ENCODE results near the gene MAGIX. TPM values are rescaled to one million over a fixed set of nuclear protein-coding genes. Genes with fewer than 3 reads are reported as not detected.
"Not testable (repeated sequence)": the region's sequence is repeated elsewhere in the genome, so short reads cannot be mapped to it uniquely, and the experiment has no call there.

Gene MAGIX
- total RNA-seq, 4 donors from 2014 or later: 6.8 to 16.5 (median 10.3) TPM

- H3K4me3 ChIP-seq (ENCODE audit: low read depth, poor library complexity, severe bottlenecking): no peak overlapping the region
- TF ChIP-seq POLR2A (IDR thresholded peaks at IDR 0.05) (no peak), CTCF (IDR thresholded peaks at IDR 0.05) (no peak)
- DNase-seq (ENCODE audit: low spot score in 2 of 2): no peak
- intact Hi-C loops (cut with DNase I; ENCODE audit: low total_unique reads): no loop called here
- WGBS, 2 donors: 58 to 64% methylated on average over 4 of the region's 4 CpGs
These were observed 33.1 kb upstream of the MAGIX start for GRCh38 chrX:49129427-49129826.

- H3K4me3 ChIP-seq (ENCODE audit: low read depth, poor library complexity, severe bottlenecking); DNase-seq (ENCODE audit: low spot score in 2 of 2); intact Hi-C loops (cut with DNase I; ENCODE audit: low total_unique reads): not testable (repeated sequence)
- WGBS, 2 donors: 93 to 94% methylated on average over 7 of the region's 7 CpGs
These were observed 30.3 kb upstream of the MAGIX start for GRCh38 chrX:49132275-49132674.

- DNase-seq (ENCODE audit: low spot score in 2 of 2): no peak
- no peak for TF ChIP-seq POLR2A (IDR thresholded peaks at IDR 0.05)
- no peak for TF ChIP-seq CTCF (IDR thresholded peaks at IDR 0.05)
- 83 to 100% methylated on average over 1 of the region's 1 CpG for WGBS, 2 donors
- no peak overlapping the region for H3K4me3 ChIP-seq (ENCODE audit: low read depth, poor library complexity, severe bottlenecking)
- intact Hi-C loops (cut with DNase I; ENCODE audit: low total_unique reads): no loop called here
These were observed 28.8 kb upstream of the MAGIX start for GRCh38 chrX:49133759-49134158.

- 79 to 100% methylated on average over 1 of the region's 1 CpG for WGBS, 2 donors
- no peak overlapping the region for H3K4me3 ChIP-seq (ENCODE audit: low read depth, poor library complexity, severe bottlenecking)
- no peak for DNase-seq (ENCODE audit: low spot score in 2 of 2)
- TF ChIP-seq CTCF (IDR thresholded peaks at IDR 0.05) (no peak), POLR2A (IDR thresholded peaks at IDR 0.05) (no peak)
- intact Hi-C loops (cut with DNase I; ENCODE audit: low total_unique reads): no loop called here
These were observed 25.1 kb upstream of the MAGIX start for GRCh38 chrX:49137492-49137891.

- intact Hi-C loops (cut with DNase I; ENCODE audit: low total_unique reads): no loop called here
These were observed 22.8 kb upstream of the MAGIX start for GRCh38 chrX:49139713-49140112.

GRCh38 chrX:49142264-49142663, 20.3 kb upstream of the MAGIX start:
- intact Hi-C loops (cut with DNase I; ENCODE audit: low total_unique reads); H3K4me3 ChIP-seq (ENCODE audit: low read depth, poor library complexity, severe bottlenecking); DNase-seq (ENCODE audit: low spot score in 2 of 2): not testable (repeated sequence)
- WGBS, 2 donors: 43 to 56% methylated on average over 9 of the region's 9 CpGs

More at GRCh38 chrX:49139713-49140112, 22.8 kb upstream of the MAGIX start:
- 86 to 87% methylated on average over 4 of the region's 4 CpGs for WGBS, 2 donors
- no peak for DNase-seq (ENCODE audit: low spot score in 2 of 2)
- H3K4me3 ChIP-seq (ENCODE audit: low read depth, poor library complexity, severe bottlenecking): no peak overlapping the region
- TF ChIP-seq CTCF (IDR thresholded peaks at IDR 0.05): no peak
- TF ChIP-seq POLR2A (IDR thresholded peaks at IDR 0.05): no peak

- WGBS, 2 donors: 66 to 67% methylated on average over 7 of the region's 7 CpGs
- intact Hi-C loops (cut with DNase I; ENCODE audit: low total_unique reads); DNase-seq (ENCODE audit: low spot score in 2 of 2); H3K4me3 ChIP-seq (ENCODE audit: low read depth, poor library complexity, severe bottlenecking): not testable (repeated sequence)
These were observed 19.4 kb upstream of the MAGIX start for GRCh38 chrX:49143154-49143553.
